ENCODE results near the gene PRRT4. TPM values are rescaled to one million over a fixed set of nuclear protein-coding genes. Genes with fewer than 3 reads are reported as not detected.

The PRRT4 gene
- total and polyA plus RNA-seq, 3 donors from 2014 or later, result 0.16 to 1.1 (median 1.1) TPM

DNA sequence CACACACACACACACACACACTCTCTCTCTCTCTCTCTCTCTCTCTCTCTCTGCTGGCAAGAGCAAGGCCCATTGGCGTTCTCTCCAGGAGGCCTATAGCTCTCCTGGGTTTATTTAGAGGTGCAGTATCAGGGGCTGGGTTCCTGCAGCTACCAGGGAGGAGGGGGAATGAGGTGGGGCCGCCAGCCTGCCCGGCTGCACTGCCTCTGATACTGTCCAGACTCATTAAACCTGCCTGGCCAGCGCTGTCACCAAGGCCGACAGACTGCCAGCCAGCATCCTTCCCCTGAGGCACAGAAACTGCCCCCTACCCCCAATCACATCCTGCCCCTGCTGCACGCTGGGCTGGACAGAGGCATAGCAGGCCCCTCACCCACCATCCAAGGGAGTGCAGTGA lies 4.3 kb downstream of the PRRT4 start:
- H3K27me3 ChIP-seq, result no peaks in the 10 kb centered on the region
- no peak for DNase-seq
- 79 to 89% methylated on average over 4 to 6 of the region's 6 CpGs for WGBS, 2 donors

GRCh38 chr7:128356546-128357216 lies 4.8 kb downstream of the PRRT4 start:
- Histone ChIP-seq H3K36me3 (ENCODE audit: low read depth, missing control alignments) (no peaks in the 10 kb centered on the region), H3K27ac (no peak overlapping the region), H3K4me1 (peaks cover 7% of the 10 kb centered on the region), H3K27me3 (no peaks in the 10 kb centered on the region), H3K4me3 (no peak overlapping the region), H3K9me3 (no peaks in the 10 kb centered on the region)
- intact Hi-C loops (cut with DNase I; ENCODE audit: low total_unique reads), result no loop called here
- no peak for TF ChIP-seq POLR2A (IDR thresholded peaks at IDR 0.05)
- TF ChIP-seq, protein P1, sequence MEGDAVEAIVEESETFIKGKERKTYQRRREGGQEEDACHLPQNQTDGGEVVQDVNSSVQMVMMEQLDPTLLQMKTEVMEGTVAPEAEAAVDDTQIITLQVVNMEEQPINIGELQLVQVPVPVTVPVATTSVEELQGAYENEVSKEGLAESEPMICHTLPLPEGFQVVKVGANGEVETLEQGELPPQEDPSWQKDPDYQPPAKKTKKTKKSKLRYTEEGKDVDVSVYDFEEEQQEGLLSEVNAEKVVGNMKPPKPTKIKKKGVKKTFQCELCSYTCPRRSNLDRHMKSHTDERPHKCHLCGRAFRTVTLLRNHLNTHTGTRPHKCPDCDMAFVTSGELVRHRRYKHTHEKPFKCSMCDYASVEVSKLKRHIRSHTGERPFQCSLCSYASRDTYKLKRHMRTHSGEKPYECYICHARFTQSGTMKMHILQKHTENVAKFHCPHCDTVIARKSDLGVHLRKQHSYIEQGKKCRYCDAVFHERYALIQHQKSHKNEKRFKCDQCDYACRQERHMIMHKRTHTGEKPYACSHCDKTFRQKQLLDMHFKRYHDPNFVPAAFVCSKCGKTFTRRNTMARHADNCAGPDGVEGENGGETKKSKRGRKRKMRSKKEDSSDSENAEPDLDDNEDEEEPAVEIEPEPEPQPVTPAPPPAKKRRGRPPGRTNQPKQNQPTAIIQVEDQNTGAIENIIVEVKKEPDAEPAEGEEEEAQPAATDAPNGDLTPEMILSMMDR (IDR thresholded peaks at IDR 0.05), result no peak
- 67 to 86% methylated on average over 2 of the region's 2 CpGs for WGBS, 2 donors
- DNase-seq, result no peak

More for the DNA sequence above, 4.3 kb downstream of the PRRT4 start:
- intact Hi-C loops (cut with DNase I; ENCODE audit: low total_unique reads), result no loop called here
- H3K4me1 ChIP-seq, result peaks cover 12% of the 10 kb centered on the region
- TF ChIP-seq, protein P1 (IDR thresholded peaks at IDR 0.05), result no peak
- TF ChIP-seq POLR2A (IDR thresholded peaks at IDR 0.05), result no peak
- H3K9me3 ChIP-seq, result no peaks in the 10 kb centered on the region
- H3K4me3 ChIP-seq, result no peak overlapping the region
- no peaks in the 10 kb centered on the region for H3K36me3 ChIP-seq (ENCODE audit: low read depth, missing control alignments)
- H3K27ac ChIP-seq, result no peak overlapping the region

DNA sequence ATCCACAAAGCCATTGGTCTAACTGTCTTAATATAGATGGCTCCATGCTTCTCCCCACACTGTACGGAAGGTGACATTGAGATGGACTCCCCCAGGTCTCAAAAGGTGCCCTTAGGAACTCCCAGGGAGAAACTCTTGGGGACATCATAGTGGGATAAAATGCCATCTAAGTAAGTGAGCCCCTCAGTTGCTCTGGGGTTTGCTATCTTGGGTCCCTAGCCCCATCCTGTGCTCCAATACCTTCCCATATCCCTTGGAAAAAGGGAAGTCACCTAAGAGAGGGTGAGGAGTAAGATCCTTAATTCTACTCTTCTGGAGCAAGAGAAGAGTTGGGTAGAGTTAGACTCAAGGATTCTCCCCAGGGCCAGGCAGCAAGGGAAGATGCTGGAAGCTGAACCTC lies 7.9 kb downstream of the PRRT4 start:
- 86 to 100% methylated on average over 1 of the region's 1 CpG for WGBS, 2 donors
- Histone ChIP-seq H3K4me3 (no peak overlapping the region), H3K4me1 (no peaks in the 10 kb centered on the region), H3K27ac (no peak overlapping the region), H3K36me3 (ENCODE audit: low read depth, missing control alignments) (no peaks in the 10 kb centered on the region), H3K27me3 (no peaks in the 10 kb centered on the region), H3K9me3 (no peaks in the 10 kb centered on the region)
- intact Hi-C loops (cut with DNase I; ENCODE audit: low total_unique reads), result no loop called here
- TF ChIP-seq POLR2A (IDR thresholded peaks at IDR 0.05), result no peak
- DNase-seq, result no peak

GRCh38 chr7:128353189-128353588 lies 8.3 kb downstream of the PRRT4 start:
- no peak overlapping the region for H3K4me3 ChIP-seq
- no peak for TF ChIP-seq POLR2A (IDR thresholded peaks at IDR 0.05)
- TF ChIP-seq, protein P1 (IDR thresholded peaks at IDR 0.05), result no peak
- H3K27ac ChIP-seq, result no peak overlapping the region
- no peaks in the 10 kb centered on the region for H3K4me1 ChIP-seq
- intact Hi-C loops (cut with DNase I; ENCODE audit: low total_unique reads), result no loop called here
- no peaks in the 10 kb centered on the region for H3K36me3 ChIP-seq (ENCODE audit: low read depth, missing control alignments)
- no peaks in the 10 kb centered on the region for H3K9me3 ChIP-seq
- WGBS, 2 donors, result 73 to 76% methylated on average over 3 of the region's 3 CpGs
- H3K27me3 ChIP-seq, result no peaks in the 10 kb centered on the region
- no peak for DNase-seq

DNA sequence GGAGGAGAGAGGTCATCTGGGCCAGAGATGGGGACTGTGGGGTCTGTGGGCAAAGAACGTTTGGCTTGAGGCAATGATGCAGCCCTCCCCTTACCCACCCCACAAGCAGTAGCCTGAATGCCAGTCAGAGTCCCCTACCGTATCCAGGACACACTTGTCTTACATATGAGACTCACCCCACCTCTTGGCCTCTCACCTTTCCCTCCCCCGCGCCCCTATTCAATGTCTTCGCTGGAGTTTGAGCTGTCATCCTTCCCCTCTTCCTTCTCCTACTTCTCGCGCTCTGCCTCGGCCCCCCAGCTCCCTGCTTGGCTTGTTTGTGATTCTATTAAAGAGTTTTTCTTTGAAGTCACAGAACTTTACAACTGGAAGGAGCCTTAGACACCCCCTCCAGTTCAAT lies 8.9 kb downstream of the PRRT4 start:
- H3K9me3 ChIP-seq, result no peaks in the 10 kb centered on the region
- H3K27me3 ChIP-seq, result no peaks in the 10 kb centered on the region
- H3K36me3 ChIP-seq (ENCODE audit: low read depth, missing control alignments), result no peaks in the 10 kb centered on the region
- WGBS, 2 donors, result 56 to 67% methylated on average over 8 of the region's 8 CpGs
- intact Hi-C loops (cut with DNase I; ENCODE audit: low total_unique reads), result no loop called here
- no peaks in the 10 kb centered on the region for H3K4me1 ChIP-seq
- no peak overlapping the region for H3K27ac ChIP-seq
- no peak for DNase-seq
- TF ChIP-seq POLR2A (IDR thresholded peaks at IDR 0.05), result no peak
- TF ChIP-seq, protein P1 (IDR thresholded peaks at IDR 0.05), result no peak
- H3K4me3 ChIP-seq, result no peak overlapping the region

All from testis (tissue), 3 donors.